Ishikawa (cell line): ENCODE results near the gene TRERF1.

Experiments used
- NFIC ChIP-seq: IDR thresholded peaks from 2 replicates; pipeline ENCODE4 v1.6.1; 2012
- RAD21 ChIP-seq: IDR thresholded peaks from 2 replicates; pipeline ENCODE4 v1.6.1; 2012; ENCODE audit warnings: low read depth
- REST ChIP-seq: IDR thresholded peaks from 2 replicates; pipeline ENCODE4 v1.6.1; 2012; ENCODE audit warnings: low read depth, mild to moderate bottlenecking
- TAF1 ChIP-seq: IDR thresholded peaks from 2 replicates; pipeline ENCODE4 v1.6.1; 2012; ENCODE audit warnings: low read depth, mild to moderate bottlenecking
- TEAD4 ChIP-seq: IDR thresholded peaks from 2 replicates; pipeline ENCODE4 v1.6.1; 2012
- YY1 ChIP-seq: IDR thresholded peaks from 2 replicates; pipeline ENCODE4 v1.6.1; 2012; ENCODE audit warnings: low read depth

DNA sequence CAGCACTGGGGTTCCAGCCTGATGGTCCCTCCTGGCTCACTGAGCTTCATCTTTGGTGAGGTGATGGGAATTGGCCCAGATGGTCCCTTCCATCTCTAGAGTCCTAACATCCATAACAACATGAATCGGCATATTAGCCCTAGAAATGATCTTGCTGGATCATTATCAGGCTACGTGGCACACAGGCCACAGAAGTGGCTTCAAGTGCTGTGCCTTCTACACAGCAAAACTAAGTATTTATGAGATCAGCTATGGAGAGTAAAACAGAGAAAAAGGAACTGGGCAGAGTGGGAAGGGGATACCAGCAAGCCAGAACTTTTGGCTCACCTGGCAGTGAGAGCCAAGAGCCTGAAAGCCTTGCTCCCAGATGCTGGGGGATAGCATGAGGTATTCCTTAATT lies 116.9 kb downstream of the TRERF1 start:
- TF ChIP-seq TAF1 (no peak), REST (no peak), TEAD4 (no peak), RAD21 (no peak), YY1 (no peak), NFIC (no peak)
